NCI-H2081 (cell line): ENCODE measurements around the gene VPS4B.
"Not testable (repeated sequence)": the region's sequence is repeated elsewhere in the genome, so short reads cannot be mapped to it uniquely, and the experiment has no call there.

Experiments
- DNase-seq, 2 experiments: peaks; one replicate each; lab custom pipeline; 2025; lab: John Stamatoyannopoulos, UW

VPS4B gene

GRCh38 chr18:63367053-63367953 lies 55.0 kb downstream of the VPS4B start, which contains the start of gene KDSR:
Gene KDSR (minus strand): TSS chr18:63367206. CDS start chr18:63367118, 88 bp downstream.
- peak; percentile 96 to 97 for DNase-seq

- peak; percentile 23 to 42 for DNase-seq
Observed at GRCh38 chr18:63366213-63367052, 55.8 kb downstream of the VPS4B start.

- DNase-seq: no peak
Observed at GRCh38 chr18:63365876-63366212, 56.4 kb downstream of the VPS4B start.

GRCh38 chr18:63363951-63364350 lies 58.3 kb downstream of the VPS4B start:
- DNase-seq: no peak

GRCh38 chr18:63363420-63363819 lies 58.9 kb downstream of the VPS4B start:
- not testable (repeated sequence) for DNase-seq

- DNase-seq: no peak
Observed at GRCh38 chr18:63356272-63356896, 65.9 kb downstream of the VPS4B start.

GRCh38 chr18:63350230-63350629 lies 72.0 kb downstream of the VPS4B start:
- no peak for DNase-seq

GRCh38 chr18:63348508-63349136 lies 73.7 kb downstream of the VPS4B start:
- DNase-seq: no peak

GRCh38 chr18:63346480-63347183 lies 75.6 kb downstream of the VPS4B start:
- DNase-seq: no peak

GRCh38 chr18:63346031-63346430 lies 76.2 kb downstream of the VPS4B start:
- DNase-seq: no peak

GRCh38 chr18:63344918-63345317 lies 77.4 kb downstream of the VPS4B start:
- DNase-seq: no peak

- DNase-seq: no peak
Observed at GRCh38 chr18:63344263-63344662, 78.0 kb downstream of the VPS4B start.

- DNase-seq: no peak
Observed at GRCh38 chr18:63342206-63342605, 80.1 kb downstream of the VPS4B start.

- peak; percentile 38 to 49 for DNase-seq
Observed at GRCh38 chr18:63339920-63340484, 82.3 kb downstream of the VPS4B start.
